Measurements from ENCODE around the gene TMCO5A. TPM values are rescaled to one million over a fixed set of nuclear protein-coding genes. Genes with fewer than 3 reads are reported as not detected.

Gene TMCO5A
- polyA plus RNA-seq, 2 donors: not detected

DNA sequence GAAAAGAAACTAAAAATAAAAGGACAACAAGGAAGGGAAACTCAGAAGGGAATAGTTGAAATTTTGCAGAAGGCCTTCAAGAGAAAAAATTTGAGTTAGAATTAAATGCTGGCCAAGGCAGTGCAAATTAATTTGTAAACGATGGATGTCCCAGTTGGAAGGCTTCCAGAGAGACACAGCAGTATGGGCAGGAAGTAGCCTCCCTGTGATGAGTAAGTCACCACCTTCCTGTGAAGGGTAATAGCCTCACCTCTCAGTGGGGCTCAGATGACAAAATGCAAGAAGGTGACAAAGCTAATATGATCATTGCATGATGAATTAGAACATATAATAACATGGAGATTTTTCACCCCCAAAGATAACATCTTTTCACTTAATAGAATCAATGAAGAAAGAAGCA, 27.3 kb upstream of the TMCO5A start:
- Histone ChIP-seq H3K27me3 (ENCODE audit: control insufficient read depth in 1 of 2, insufficient read depth in 2 of 2, low read length in 2 of 2) (no peaks in the 10 kb centered on the region), H3K36me3 (ENCODE audit: control insufficient read depth in 2 of 2, insufficient read depth in 2 of 2, low read length in 1 of 2) (no peaks in the 10 kb centered on the region), H3K27ac (ENCODE audit: low read depth in 2 of 2, low read length in 1 of 2) (no peak overlapping the region), H3K4me1 (ENCODE audit: control insufficient read depth in 2 of 2, insufficient read depth in 2 of 2, low read length in 1 of 2) (no peaks in the 10 kb centered on the region), H3K4me3 (ENCODE audit: low read depth in 1 of 2, low read length in 2 of 2) (no peak overlapping the region), H3K9me3 (ENCODE audit: control insufficient read depth in 2 of 2, insufficient read depth in 1 of 2, low read depth in 1 of 2, low read length in 1 of 2) (no peaks in the 10 kb centered on the region)
- WGBS, 2 donors: 18 to 39% methylated on average over 1 of the region's 1 CpG

DNA sequence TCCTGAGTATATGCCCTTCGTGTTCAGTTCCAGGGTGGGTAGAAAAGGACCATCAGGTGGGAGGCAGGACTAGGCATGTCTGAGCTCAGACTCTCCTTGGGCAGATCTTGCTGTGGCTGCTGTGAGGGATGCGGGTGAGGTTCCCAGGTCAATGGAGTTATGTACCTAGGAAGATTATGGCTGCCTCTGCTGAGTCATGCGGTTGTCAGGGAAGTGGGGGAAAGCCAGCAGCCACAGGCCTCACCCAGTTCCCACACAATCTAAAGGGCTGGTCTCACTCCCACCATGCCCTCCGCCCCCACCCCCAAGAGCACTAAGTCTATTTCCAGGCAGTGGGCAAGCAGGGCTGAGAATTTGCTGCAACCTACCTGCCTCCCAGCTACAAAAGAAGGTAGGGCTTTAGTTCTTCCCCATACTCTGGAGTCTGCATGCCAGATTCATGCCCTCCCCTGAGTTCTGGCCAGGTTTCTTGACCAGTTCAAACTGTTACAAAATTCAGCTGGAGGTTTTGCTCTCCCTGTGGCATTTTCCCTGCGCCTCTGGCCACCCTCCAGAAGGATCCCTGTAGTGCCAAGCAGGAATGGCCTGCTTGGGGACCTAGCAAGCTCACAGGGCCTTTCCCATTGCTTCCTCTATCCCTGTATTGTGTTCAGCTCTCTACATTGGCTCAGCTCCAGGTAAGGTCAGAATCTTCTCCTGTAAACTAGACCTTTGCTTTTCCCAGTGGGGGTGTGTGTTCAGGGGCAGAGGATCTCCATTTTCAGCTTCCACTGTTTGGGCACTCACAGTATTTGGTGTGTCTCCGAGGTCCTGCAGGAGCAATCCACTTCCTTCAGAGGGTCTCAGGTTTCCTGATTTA, 12.7 kb upstream of the TMCO5A start:
- H3K4me3 ChIP-seq (ENCODE audit: low read depth in 1 of 2, low read length in 2 of 2): no peak overlapping the region
- H3K27me3 ChIP-seq (ENCODE audit: control insufficient read depth in 1 of 2, insufficient read depth in 2 of 2, low read length in 2 of 2): no peaks in the 10 kb centered on the region
- no peaks in the 10 kb centered on the region for H3K9me3 ChIP-seq (ENCODE audit: control insufficient read depth in 2 of 2, insufficient read depth in 1 of 2, low read depth in 1 of 2, low read length in 1 of 2)
- no peaks in the 10 kb centered on the region for H3K36me3 ChIP-seq (ENCODE audit: control insufficient read depth in 2 of 2, insufficient read depth in 2 of 2, low read length in 1 of 2)
- peaks cover 0 to 4% of the 10 kb centered on the region in 2 donors for H3K4me1 ChIP-seq (ENCODE audit: control insufficient read depth in 2 of 2, insufficient read depth in 2 of 2, low read length in 1 of 2)
- 70 to 75% methylated on average over 6 of the region's 6 CpGs for WGBS, 2 donors
- no peak overlapping the region for H3K27ac ChIP-seq (ENCODE audit: low read depth in 2 of 2, low read length in 1 of 2)

DNA sequence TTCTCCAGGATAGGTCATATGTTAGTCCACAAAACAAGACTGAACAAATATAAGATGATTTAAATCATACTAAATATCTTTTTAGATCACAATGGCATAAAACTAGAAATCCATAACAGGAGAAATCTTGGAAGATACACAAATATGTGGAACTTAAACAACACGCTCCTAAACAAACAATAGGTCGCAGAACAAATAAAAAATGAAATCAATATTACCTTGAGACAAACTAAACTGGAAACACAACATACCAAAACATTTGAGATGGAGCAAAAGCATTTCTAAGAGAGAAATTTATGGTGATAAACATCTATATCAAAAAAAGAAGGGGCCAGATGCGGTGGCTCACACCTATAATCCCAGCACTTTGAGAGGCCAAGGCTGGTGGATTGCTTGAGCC, 8.3 kb upstream of the TMCO5A start:
- Histone ChIP-seq H3K27ac (ENCODE audit: low read depth in 2 of 2, low read length in 1 of 2) (no peak overlapping the region), H3K9me3 (ENCODE audit: control insufficient read depth in 2 of 2, insufficient read depth in 1 of 2, low read depth in 1 of 2, low read length in 1 of 2) (no peaks in the 10 kb centered on the region), H3K36me3 (ENCODE audit: control insufficient read depth in 2 of 2, insufficient read depth in 2 of 2, low read length in 1 of 2) (no peaks in the 10 kb centered on the region), H3K4me1 (ENCODE audit: control insufficient read depth in 2 of 2, insufficient read depth in 2 of 2, low read length in 1 of 2) (peaks cover 0 to 4% of the 10 kb centered on the region in 2 donors), H3K4me3 (ENCODE audit: low read depth in 1 of 2, low read length in 2 of 2) (no peak overlapping the region), H3K27me3 (ENCODE audit: control insufficient read depth in 1 of 2, insufficient read depth in 2 of 2, low read length in 2 of 2) (no peaks in the 10 kb centered on the region)
- 57 to 60% methylated on average over 3 of the region's 3 CpGs for WGBS, 2 donors

DNA sequence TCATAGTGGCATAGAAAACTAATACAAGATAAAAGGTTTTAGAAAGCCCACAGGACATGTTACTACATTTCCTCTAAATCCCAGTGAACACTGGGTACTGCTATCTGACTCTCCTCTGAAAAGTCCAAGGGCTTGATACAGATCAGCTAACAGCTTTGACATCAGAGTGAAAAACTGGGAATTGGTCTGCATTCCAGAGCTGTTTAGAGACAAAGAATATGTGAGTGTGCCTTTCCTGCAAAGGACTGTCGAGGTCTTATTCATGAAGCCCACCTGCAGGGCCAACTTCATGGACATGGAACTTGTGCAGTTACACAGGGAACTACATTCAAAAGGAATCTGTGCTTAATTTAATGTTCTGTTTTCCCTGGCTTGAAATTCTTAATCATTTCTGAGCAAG, 5.2 kb upstream of the TMCO5A start:
- no peaks in the 10 kb centered on the region for H3K36me3 ChIP-seq (ENCODE audit: control insufficient read depth in 2 of 2, insufficient read depth in 2 of 2, low read length in 1 of 2)
- no peaks in the 10 kb centered on the region for H3K4me1 ChIP-seq (ENCODE audit: control insufficient read depth in 2 of 2, insufficient read depth in 2 of 2, low read length in 1 of 2)
- no peak overlapping the region for H3K4me3 ChIP-seq (ENCODE audit: low read depth in 1 of 2, low read length in 2 of 2)
- H3K27me3 ChIP-seq (ENCODE audit: control insufficient read depth in 1 of 2, insufficient read depth in 2 of 2, low read length in 2 of 2): no peaks in the 10 kb centered on the region
- H3K9me3 ChIP-seq (ENCODE audit: control insufficient read depth in 2 of 2, insufficient read depth in 1 of 2, low read depth in 1 of 2, low read length in 1 of 2): no peaks in the 10 kb centered on the region
- no peak overlapping the region for H3K27ac ChIP-seq (ENCODE audit: low read depth in 2 of 2, low read length in 1 of 2)
- 22 to 29% methylated on average over 1 of the region's 1 CpG for WGBS, 2 donors

DNA sequence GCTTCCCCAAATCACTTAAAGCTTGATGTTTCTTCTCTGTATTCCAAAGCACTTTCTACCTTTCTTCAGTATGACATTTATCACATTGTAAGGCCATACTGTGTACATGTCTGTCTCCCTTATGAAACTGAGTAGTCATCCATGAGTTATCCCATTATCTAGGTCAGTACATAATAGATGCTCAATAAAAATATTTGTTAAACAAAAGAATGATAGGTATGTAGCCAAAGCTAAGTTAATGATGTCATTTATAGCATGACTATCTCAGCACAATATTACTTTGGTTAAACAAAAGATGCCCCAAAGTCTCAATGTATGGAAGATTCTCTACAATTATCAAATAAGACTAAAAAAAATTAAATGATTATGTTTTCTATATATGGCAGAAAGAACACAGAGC, 3.1 kb upstream of the TMCO5A start:
- H3K27ac ChIP-seq (ENCODE audit: low read depth in 2 of 2, low read length in 1 of 2): no peak overlapping the region
- no peaks in the 10 kb centered on the region for H3K9me3 ChIP-seq (ENCODE audit: control insufficient read depth in 2 of 2, insufficient read depth in 1 of 2, low read depth in 1 of 2, low read length in 1 of 2)
- H3K4me3 ChIP-seq (ENCODE audit: low read depth in 1 of 2, low read length in 2 of 2): no peak overlapping the region
- no peaks in the 10 kb centered on the region for H3K4me1 ChIP-seq (ENCODE audit: control insufficient read depth in 2 of 2, insufficient read depth in 2 of 2, low read length in 1 of 2)
- H3K36me3 ChIP-seq (ENCODE audit: control insufficient read depth in 2 of 2, insufficient read depth in 2 of 2, low read length in 1 of 2): no peaks in the 10 kb centered on the region
- no peaks in the 10 kb centered on the region for H3K27me3 ChIP-seq (ENCODE audit: control insufficient read depth in 1 of 2, insufficient read depth in 2 of 2, low read length in 2 of 2)

DNA sequence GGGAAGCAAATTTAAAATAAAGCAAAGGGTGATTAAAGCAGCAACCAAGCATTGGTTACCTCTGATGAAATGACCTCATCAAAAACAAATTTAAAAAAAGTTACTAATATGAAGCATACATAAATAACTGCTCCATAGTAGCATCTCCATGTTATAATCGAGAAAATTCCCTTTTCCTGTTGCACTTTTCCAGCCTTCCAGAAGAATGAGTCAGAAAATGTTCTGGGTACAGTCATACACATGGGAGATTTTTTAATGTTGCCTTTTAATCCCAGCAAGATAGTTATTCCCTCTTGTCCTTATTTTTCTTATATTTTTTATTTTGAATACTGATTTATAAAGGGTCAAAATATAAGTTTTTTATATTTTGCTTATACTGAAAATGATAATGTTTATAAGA, 2.6 kb upstream of the TMCO5A start:
- 65 to 67% methylated on average over 1 of the region's 1 CpG for WGBS, 2 donors
- Histone ChIP-seq H3K27me3 (ENCODE audit: control insufficient read depth in 1 of 2, insufficient read depth in 2 of 2, low read length in 2 of 2) (no peaks in the 10 kb centered on the region), H3K4me1 (ENCODE audit: control insufficient read depth in 2 of 2, insufficient read depth in 2 of 2, low read length in 1 of 2) (no peaks in the 10 kb centered on the region), H3K9me3 (ENCODE audit: control insufficient read depth in 2 of 2, insufficient read depth in 1 of 2, low read depth in 1 of 2, low read length in 1 of 2) (no peaks in the 10 kb centered on the region), H3K36me3 (ENCODE audit: control insufficient read depth in 2 of 2, insufficient read depth in 2 of 2, low read length in 1 of 2) (no peaks in the 10 kb centered on the region), H3K27ac (ENCODE audit: low read depth in 2 of 2, low read length in 1 of 2) (no peak overlapping the region), H3K4me3 (ENCODE audit: low read depth in 1 of 2, low read length in 2 of 2) (no peak overlapping the region)

DNA sequence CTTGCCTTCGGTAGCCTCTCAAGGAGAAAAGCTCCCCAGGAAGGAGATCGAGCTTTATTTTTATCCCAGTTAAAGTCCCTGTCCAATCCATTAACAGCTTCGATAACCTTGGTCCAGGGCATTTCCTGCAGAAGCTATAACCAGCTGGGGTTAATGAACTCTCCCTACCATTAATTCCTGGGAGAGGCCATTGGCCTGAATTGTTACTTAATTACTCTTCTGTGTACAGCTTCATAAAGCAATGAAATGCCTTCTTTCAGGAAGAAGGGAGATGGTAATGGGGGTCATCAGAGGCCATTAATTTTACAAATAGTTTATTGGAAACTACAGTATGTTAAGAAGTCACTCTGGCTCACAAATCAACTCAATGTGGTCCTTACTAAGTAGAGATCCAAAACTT, 1.9 kb upstream of the TMCO5A start:
- WGBS, 2 donors: 74 to 85% methylated on average over 3 of the region's 3 CpGs
- Histone ChIP-seq H3K9me3 (ENCODE audit: control insufficient read depth in 2 of 2, insufficient read depth in 1 of 2, low read depth in 1 of 2, low read length in 1 of 2) (no peaks in the 10 kb centered on the region), H3K27me3 (ENCODE audit: control insufficient read depth in 1 of 2, insufficient read depth in 2 of 2, low read length in 2 of 2) (no peaks in the 10 kb centered on the region), H3K4me3 (ENCODE audit: low read depth in 1 of 2, low read length in 2 of 2) (no peak overlapping the region), H3K36me3 (ENCODE audit: control insufficient read depth in 2 of 2, insufficient read depth in 2 of 2, low read length in 1 of 2) (no peaks in the 10 kb centered on the region), H3K27ac (ENCODE audit: low read depth in 2 of 2, low read length in 1 of 2) (no peak overlapping the region), H3K4me1 (ENCODE audit: control insufficient read depth in 2 of 2, insufficient read depth in 2 of 2, low read length in 1 of 2) (no peaks in the 10 kb centered on the region)

DNA sequence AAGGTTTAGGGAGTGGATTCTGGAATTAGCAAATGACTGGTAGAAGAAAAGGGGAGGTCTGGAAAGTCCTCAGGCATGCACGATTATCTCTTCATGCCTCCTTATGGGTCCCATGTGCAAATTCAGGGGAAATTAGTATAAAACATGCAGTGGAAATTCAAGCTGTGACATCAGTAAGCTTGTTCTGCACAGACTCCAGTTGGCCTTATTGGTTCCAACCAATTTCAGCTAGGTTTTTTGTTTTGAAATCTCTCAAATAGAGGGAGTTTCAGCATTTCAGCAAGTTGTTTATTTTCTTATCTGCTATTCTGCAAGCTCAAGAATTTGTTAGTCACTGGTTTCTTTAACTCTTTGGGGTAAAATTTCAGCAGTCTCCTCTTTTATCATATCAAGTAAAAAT, 774 bp upstream of the TMCO5A start:
- no peak overlapping the region for H3K27ac ChIP-seq (ENCODE audit: low read depth in 2 of 2, low read length in 1 of 2)
- no peaks in the 10 kb centered on the region for H3K27me3 ChIP-seq (ENCODE audit: control insufficient read depth in 1 of 2, insufficient read depth in 2 of 2, low read length in 2 of 2)
- H3K4me3 ChIP-seq (ENCODE audit: low read depth in 1 of 2, low read length in 2 of 2): no peak overlapping the region
- 37 to 56% methylated on average over 1 of the region's 1 CpG for WGBS, 2 donors
- H3K9me3 ChIP-seq (ENCODE audit: control insufficient read depth in 2 of 2, insufficient read depth in 1 of 2, low read depth in 1 of 2, low read length in 1 of 2): no peaks in the 10 kb centered on the region
- H3K4me1 ChIP-seq (ENCODE audit: control insufficient read depth in 2 of 2, insufficient read depth in 2 of 2, low read length in 1 of 2): no peaks in the 10 kb centered on the region
- H3K36me3 ChIP-seq (ENCODE audit: control insufficient read depth in 2 of 2, insufficient read depth in 2 of 2, low read length in 1 of 2): no peaks in the 10 kb centered on the region

DNA sequence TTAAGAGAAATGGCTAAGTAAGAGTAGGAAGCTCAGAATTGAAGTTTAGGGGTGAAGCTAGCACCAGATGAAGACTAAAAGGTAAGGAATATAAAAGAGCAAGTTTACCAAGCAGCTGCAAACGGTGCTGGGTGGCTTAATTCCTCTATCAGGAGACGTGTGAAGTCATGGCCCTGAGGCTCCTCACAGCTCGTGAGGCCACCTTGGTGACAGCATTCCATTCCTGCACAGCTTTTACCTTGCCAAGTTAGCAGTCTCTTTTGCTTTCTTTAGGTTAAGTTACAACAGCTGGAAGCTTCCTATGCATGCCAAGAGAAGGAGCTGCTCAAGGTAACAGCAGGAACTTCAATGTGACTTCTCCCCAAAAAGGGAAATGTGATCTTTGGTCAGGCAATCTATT, 6.4 kb downstream of the TMCO5A start:
- no peaks in the 10 kb centered on the region for H3K9me3 ChIP-seq (ENCODE audit: control insufficient read depth in 2 of 2, insufficient read depth in 1 of 2, low read depth in 1 of 2, low read length in 1 of 2)
- no peaks in the 10 kb centered on the region for H3K4me1 ChIP-seq (ENCODE audit: control insufficient read depth in 2 of 2, insufficient read depth in 2 of 2, low read length in 1 of 2)
- WGBS, 2 donors: 25 to 32% methylated on average over 3 of the region's 3 CpGs
- H3K36me3 ChIP-seq (ENCODE audit: control insufficient read depth in 2 of 2, insufficient read depth in 2 of 2, low read length in 1 of 2): no peaks in the 10 kb centered on the region
- no peaks in the 10 kb centered on the region for H3K27me3 ChIP-seq (ENCODE audit: control insufficient read depth in 1 of 2, insufficient read depth in 2 of 2, low read length in 2 of 2)
- H3K27ac ChIP-seq (ENCODE audit: low read depth in 2 of 2, low read length in 1 of 2): no peak overlapping the region
- no peak overlapping the region for H3K4me3 ChIP-seq (ENCODE audit: low read depth in 1 of 2, low read length in 2 of 2)

DNA sequence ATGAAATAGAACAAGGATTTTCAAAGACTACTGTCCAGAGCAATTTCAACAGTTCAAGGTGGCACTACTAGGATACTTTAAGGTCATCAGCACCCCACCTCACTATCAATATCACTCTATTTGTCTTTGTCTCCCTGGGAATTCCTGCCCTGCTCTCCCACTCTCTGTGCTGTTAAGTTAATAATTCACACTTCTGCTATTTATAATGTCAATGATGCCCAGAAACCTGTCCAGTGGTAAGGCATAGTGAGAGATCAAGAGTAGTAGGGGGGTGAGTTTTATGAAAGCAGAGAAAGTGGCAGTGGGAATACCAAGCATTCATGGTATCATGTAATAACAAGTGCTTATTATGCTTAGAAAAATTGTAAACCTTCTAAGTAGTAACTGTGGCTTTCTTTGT, 7.3 kb downstream of the TMCO5A start:
- H3K9me3 ChIP-seq (ENCODE audit: control insufficient read depth in 2 of 2, insufficient read depth in 1 of 2, low read depth in 1 of 2, low read length in 1 of 2): no peaks in the 10 kb centered on the region
- no peaks in the 10 kb centered on the region for H3K27me3 ChIP-seq (ENCODE audit: control insufficient read depth in 1 of 2, insufficient read depth in 2 of 2, low read length in 2 of 2)
- H3K36me3 ChIP-seq (ENCODE audit: control insufficient read depth in 2 of 2, insufficient read depth in 2 of 2, low read length in 1 of 2): no peaks in the 10 kb centered on the region
- H3K4me3 ChIP-seq (ENCODE audit: low read depth in 1 of 2, low read length in 2 of 2): no peak overlapping the region
- no peak overlapping the region for H3K27ac ChIP-seq (ENCODE audit: low read depth in 2 of 2, low read length in 1 of 2)
- no peaks in the 10 kb centered on the region for H3K4me1 ChIP-seq (ENCODE audit: control insufficient read depth in 2 of 2, insufficient read depth in 2 of 2, low read length in 1 of 2)

All from esophagus (tissue), 2 donors.